H1 (cell line): ENCODE results near the gene UNC79. TPM values are rescaled to one million over a fixed set of nuclear protein-coding genes. Genes with fewer than 3 reads are reported as not detected.

Source experiments
- KDM1A ChIP-seq: fragments of 200-600, 300-600 bp; sonication (generic); IDR thresholded peaks from 2 replicates; pipeline ENCODE4 v1.7.1; 2016; ENCODE audit warnings: mild to moderate bottlenecking, low read length, borderline replicate concordance
- TAF7 ChIP-seq: optimal IDR thresholded peaks from 2 replicates; pipeline ENCODE3; 2011; ENCODE audit warnings: low read depth, mild to moderate bottlenecking, inconsistent platforms, low read length, moderate library complexity, borderline replicate concordance
- polyA plus RNA-seq, 7 experiments: library from polyadenylated mRNA; depleted of rRNA in 3 of 7; stranded (reverse) in 5 of 7; unstranded in 2 of 7; fragments of >200 nt in 5 of 7; fragments of 200-250 nt in 2 of 7; gene quantifications; 1 replicate in 5 of 7; 2 replicates in 1 of 7; 4 replicates in 1 of 7; pipeline versions ENCODE4 v1.2.1 to v1.2.3, GENCODE V29; 2011 to 2013; ENCODE audit warnings: missing spikeins in 2 of 7, mixed read lengths in 2 of 7
- total RNA-seq: library from RNA; stranded (reverse); fragmentation: NEBNext Ultra II Directional; extraction: Animal tissue kit (Norgen Biotek cat#: 25700); gene quantifications from 2 replicates; pipeline ENCODE4 v1.2.1, GENCODE V29; 2021

Gene UNC79
- total and polyA plus RNA-seq, 2 of the 8 experiments (the other 6 are each of a cell fraction or from before 2014, with no cell fraction given): 1.8 to 2.3 TPM

DNA sequence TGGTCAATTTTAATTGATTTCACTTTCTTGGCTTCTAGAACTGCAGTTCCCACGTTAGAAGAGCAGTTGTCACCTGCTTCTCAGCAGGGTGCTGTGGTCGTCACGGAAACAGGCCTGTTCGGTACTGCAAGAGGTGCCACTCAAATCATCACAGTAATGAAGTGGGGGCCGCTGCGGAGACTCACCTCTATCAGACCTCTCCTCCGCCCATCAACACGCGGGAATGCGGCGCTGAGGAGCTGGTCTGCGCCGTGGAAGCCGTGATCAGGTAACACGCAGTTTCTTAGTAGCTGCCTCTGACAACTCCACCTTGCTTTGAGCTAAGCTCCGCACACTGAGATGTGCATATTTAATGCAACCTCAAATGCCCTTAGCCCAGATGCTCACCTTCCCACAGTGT is 107.2 kb downstream of the UNC79 start (continued):
- no peak for TF ChIP-seq KDM1A
- TF ChIP-seq TAF7: no peak
